ENCODE results near the gene RAPGEF1.
"Not testable (repeated sequence)": the region's sequence is repeated elsewhere in the genome, so short reads cannot be mapped to it uniquely, and the experiment has no call there.

The RAPGEF1 gene

DNA sequence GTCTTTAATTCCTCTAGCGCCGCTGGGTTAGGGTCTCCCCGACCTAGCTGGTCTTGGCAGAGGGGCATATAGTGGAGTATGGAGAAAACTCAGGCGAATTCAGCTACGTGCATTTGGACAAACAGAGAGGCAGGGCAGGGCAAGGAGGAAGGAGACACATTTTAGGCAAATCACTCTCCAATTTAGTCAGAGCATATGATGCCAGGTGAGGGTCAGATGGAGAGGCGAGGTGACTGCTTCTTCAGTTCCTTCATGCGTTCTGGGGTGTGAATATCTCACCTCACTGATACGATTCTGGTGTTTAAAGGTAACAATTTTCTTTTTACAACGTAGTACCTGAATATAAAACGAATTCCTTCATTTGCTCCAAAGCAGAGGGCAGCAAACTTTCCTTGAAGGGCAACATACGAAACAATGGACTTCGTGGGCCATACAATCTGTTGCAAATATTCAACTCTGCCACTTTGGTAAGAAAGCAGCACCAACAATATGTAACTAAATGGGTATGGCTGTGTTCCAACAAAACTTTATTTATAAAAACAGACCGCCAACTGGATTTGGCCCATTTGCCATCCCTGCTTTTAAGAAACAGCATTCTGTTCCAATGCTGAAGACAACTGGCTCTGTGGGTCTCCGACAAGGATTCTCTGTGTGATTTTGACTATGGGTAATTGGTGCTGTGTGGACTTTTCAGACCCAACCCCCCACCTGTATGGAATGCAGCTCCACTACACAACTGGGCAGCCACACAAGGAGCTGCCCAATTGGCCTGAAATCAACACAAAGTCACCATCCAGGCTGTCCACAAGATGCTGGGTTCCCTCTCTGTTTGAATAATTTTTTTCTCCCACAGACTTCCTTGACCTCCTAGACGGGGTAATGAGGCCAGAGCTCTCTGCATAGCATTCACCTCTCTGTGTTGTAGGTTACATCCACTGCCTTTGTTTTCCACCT lies 53.8 kb downstream of the RAPGEF1 start:
- no peak for DNase-seq

GRCh38 chr9:131683094-131683493 lies 56.8 kb downstream of the RAPGEF1 start:
- not testable (repeated sequence) for DNase-seq

- DNase-seq, result no peak
These were observed 57.6 kb downstream of the RAPGEF1 start for GRCh38 chr9:131682261-131682660.

DNA sequence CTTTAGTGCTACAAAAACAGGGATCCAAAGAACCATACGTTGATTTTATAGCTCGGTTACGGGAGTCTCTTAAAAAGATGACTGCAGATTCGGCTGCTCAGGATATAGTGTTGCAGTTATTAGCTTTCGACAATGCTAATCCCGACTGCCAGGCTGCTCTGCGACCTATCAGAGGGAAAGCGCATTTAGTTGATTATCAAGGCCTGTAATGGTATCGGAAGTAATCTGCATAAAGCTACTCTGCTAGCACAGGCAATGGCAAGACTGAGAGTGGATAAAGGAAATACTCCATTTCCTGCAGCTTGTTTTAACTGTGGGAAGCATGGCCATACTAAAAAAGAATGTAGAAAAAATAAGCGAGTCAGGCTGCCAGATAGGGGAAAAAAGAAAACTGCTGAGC lies 58.0 kb downstream of the RAPGEF1 start:
- not testable (repeated sequence) for DNase-seq

GRCh38 chr9:131681108-131681507 lies 58.8 kb downstream of the RAPGEF1 start:
- DNase-seq, result not testable (repeated sequence)

DNA sequence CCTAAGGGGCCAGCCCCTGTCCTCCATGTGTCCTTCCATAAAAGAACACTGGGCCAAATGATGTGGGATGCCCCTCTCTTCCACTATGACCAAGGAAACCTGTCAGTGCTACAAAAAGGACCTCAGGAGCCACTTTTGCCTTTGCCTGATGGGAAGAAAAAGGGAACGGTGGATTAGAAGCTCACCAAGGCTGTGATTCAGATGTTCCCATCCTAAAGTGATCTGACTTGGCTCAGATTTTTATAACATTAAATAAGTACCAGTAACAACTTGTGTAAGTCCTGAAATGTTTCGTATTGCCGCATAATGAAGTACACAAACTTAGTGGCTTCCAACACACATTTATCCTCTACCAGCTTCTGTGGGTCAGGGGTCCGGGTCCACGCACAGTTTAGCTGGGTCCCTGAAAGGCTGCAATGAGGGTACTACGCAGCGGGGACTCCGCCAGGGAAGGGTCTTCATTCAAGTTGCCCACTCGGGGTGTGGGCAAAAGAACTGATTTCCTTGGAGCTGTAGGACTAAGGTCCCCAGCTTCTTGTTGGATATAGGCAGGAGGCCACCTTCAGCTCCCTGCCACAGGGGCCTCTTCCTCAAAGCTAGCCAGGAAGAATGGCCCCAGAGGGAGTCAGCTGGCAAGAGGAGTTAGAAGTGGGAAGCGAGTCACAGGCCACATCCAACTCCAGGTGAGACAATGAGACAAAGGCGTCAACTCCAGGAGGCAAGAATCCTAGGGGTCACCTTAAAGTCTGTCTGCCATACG lies 60.4 kb downstream of the RAPGEF1 start:
- DNase-seq, result no peak

DNA sequence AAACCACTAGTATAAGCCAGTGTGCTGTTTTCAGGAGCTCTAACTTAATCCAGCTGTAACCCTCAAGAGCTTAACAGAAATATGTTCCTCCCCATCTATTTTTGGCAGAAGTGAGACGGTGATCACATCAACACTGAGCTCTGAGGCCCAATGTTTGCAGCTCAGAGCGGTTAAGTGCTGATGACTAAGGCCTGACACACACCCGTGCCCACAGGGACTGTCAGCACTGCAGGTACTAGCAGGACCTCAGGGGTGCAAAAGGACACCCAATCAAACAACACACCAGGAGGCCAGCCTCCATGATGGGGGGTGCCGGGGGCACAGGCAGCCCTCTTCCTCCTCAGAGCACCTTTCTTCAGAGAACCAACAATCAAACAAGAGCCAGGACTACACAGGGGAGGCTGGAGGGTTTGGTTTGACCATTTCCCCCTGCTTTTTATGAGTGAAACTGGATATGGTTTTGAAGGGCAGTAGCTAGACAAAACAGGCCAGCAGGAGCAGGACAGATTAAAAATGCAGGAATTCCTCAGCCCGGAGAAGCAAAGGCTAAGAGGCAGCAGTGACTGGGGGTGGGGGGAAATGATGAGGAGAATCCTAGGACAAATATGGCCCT lies 61.3 kb downstream of the RAPGEF1 start:
- peak; percentile 72 for DNase-seq

GRCh38 chr9:131677444-131678180 lies 62.3 kb downstream of the RAPGEF1 start:
- no peak for DNase-seq

DNA sequence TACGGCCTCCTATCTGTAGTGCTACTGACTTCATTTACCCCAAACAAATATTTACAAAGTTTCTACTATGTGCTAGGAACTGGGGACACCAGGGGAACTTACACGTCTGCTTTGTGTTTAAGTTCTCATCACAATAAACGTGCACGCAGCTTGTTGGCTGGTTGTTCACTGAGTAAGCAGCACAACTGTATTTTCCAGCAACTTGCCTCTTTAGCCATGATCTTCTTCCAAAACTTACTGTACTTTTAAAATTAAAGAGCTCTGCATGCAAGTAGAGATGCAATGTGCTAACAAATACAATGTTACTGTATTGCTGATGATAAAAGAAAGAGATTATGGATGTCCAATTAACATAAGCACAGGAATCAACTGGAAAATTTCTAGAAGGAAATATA lies 62.8 kb downstream of the RAPGEF1 start:
- DNase-seq, result no peak

DNA sequence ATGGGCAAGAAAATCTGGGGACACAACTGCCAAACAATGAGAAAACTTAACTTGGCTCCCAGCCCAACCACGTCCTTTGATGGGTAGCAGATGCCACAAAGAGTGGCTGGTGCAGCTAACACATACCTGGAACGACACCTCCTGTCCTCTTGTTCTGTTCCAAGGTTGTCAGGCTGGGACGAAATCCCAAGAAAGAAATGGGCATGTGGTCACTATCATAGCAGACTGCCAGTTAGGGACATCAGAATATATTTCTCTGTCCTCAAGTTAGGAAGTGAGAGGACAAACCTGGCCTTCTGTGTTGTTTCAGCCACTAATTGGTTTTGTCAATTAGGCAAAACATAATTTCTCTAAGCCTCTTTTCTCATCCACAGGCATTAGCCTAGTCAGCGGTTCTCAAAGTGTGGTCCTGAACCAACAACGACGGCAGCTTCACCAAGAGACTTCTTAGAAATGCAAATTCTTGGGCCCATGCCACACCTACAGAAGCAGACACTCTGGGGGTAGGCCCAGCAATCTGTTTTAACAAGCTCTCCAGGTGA lies 63.4 kb downstream of the RAPGEF1 start:
- no peak for DNase-seq

GRCh38 chr9:131675437-131676022 lies 64.3 kb downstream of the RAPGEF1 start:
- no peak for DNase-seq

- DNase-seq, result no peak
These were observed 65.2 kb downstream of the RAPGEF1 start for GRCh38 chr9:131674425-131675421.

DNA sequence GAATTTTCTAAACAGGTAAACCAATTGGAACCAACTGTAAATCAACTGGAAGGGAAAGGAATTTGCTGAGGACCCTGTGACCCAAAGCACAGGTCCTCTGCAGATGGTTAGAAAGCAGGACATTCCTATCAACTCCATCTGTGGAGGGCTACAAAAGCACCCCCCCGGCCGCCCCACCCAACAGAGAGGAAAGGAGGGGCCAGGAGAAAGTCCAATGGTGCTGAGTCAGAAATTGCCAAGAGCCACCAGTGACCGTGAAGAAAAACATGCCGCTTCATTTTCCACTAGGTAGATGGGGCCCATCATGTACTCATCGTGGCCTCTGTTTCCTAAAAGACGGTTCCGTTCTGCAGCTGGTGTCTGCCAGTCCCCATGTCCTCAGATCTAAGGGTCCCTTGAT lies 66.3 kb downstream of the RAPGEF1 start:
- DNase-seq, result no peak

GRCh38 chr9:131673068-131673467 lies 66.8 kb downstream of the RAPGEF1 start:
- no peak for DNase-seq

- no peak for DNase-seq
These were observed 67.4 kb downstream of the RAPGEF1 start for GRCh38 chr9:131672451-131672850.

GRCh38 chr9:131671133-131671520 lies 68.7 kb downstream of the RAPGEF1 start:
- no peak for DNase-seq

DNA sequence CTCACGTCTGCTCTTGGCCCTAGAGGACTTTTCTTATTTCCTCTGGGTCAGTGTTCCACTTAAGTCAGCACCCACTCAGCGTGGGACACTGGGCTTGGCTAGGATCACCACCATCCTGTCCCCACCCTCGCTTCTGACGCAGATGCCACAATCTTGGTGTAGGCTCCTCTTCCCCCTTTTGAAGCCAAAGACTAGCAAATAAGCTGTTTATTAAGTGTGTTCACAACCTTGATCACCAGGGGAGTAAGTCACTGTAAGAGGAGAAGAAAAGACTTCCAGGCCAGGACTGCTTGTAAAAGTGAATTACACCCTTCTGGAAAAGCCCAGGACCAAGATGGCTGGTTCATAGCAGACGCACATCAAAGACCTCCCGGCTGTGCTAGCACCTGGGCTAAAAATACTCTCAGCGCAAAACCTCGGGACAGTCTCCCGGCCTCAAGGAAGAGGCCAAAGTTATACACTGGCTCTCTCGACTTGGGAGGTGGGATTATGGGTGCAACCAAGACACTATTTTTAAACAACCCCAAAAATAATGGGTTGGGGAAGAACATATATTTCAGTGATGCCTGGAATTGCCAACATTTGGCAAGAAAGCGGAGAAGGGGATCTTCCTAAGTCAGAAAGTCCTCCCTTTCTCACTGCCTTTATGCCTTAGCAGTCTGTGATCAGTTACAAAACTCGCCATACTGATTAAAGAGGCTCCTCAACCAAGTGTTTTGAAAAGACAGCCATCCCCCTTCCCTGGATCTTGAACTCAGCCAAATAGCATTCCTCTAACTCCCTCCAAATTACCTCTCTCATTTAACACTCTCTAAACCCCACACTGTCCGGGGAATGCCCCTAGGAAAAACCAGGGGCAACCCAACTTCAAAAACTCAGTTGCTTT lies 69.4 kb downstream of the RAPGEF1 start:
- no peak for DNase-seq

- DNase-seq, result no peak
These were observed 70.4 kb downstream of the RAPGEF1 start for GRCh38 chr9:131669269-131670157.
